B cell (primary cell): Measurements from ENCODE around the gene TUT4. TPM values are rescaled to one million over a fixed set of nuclear protein-coding genes. Genes with fewer than 3 reads are reported as not detected.

ENCODE experiments used
- ATAC-seq: fragments of 200-7000 bp; cut with Tn5 transposase; one replicate; pipeline ENCODE4 v1.10.0; 2021; ENCODE audit warnings: low read depth, mild to moderate bottlenecking, moderate number of reproducible peaks, moderate library complexity
- CTCF ChIA-PET: fragments of 350-600 bp; sonication (Branson Sonifier 250); formaldehyde crosslinking; loops from one replicate; lab custom pipeline; 2021; ENCODE audit warnings: antibody characterized with exemption, inconsistent platforms; lab: Charles Lee
- POLR2A ChIA-PET: fragments of 350-600 bp; sonication (Branson Sonifier 250); formaldehyde crosslinking; loops from one replicate; lab custom pipeline; 2021; ENCODE audit warnings: antibody characterized with exemption; lab: Charles Lee
- DNase-seq: peaks from one replicate; pipeline ENCODE4 v3.0.0; 2013
- H2AFZ ChIP-seq: 2 replicates; pipeline ENCODE4 v1.6.1; 2012; ENCODE audit warnings: mild to moderate bottlenecking, low read depth, low read length; ENCODE audit not compliant: insufficient read depth, poor library complexity, severe bottlenecking
- H3K27ac ChIP-seq, 2 donors: 1 replicate in 1 of 2; 2 replicates in 1 of 2; pipeline ENCODE4 v1.5.1; 2012 to 2013; ENCODE audit warnings: low read length in 2 of 2, mild to moderate bottlenecking in 2 of 2, moderate library complexity in 1 of 2
- H3K27me3 ChIP-seq, 4 experiments: fragments of 200-600 bp in 1 of 4; sonication (generic) in 1 of 4; replicated peaks in 1 of 4; 1 replicate in 2 of 4; 2 replicates in 2 of 4; pipeline versions ENCODE4 v1.6.1 to v1.7.0; 2013 to 2016; ENCODE audit warnings: low read length in 3 of 4, mild to moderate bottlenecking in 2 of 4, mixed read lengths in 1 of 4, moderate library complexity in 1 of 4; ENCODE audit not compliant: insufficient read depth in 4 of 4, control insufficient read depth in 3 of 4; ENCODE audit errors: control extremely low read depth in 1 of 4
- H3K36me3 ChIP-seq, 2 experiments: replicated peaks in 1 of 2; 1 replicate in 1 of 2; 2 replicates in 1 of 2; pipeline versions ENCODE4 v1.6.1 to v1.7.1; 2013; ENCODE audit warnings: low read length in 1 of 2; ENCODE audit not compliant: insufficient read depth in 2 of 2, control insufficient read depth in 1 of 2; ENCODE audit errors: control extremely low read depth in 1 of 2, extremely low read depth in 1 of 2
- H3K4me1 ChIP-seq, 2 donors: fragments of 200-600 bp in 1 of 2; sonication (generic) in 1 of 2; 1 replicate in 1 of 2; 2 replicates in 1 of 2; pipeline versions ENCODE4 v1.5.1 to v1.6.1; 2013 to 2017; ENCODE audit warnings: low read length in 2 of 2; ENCODE audit not compliant: control insufficient read depth in 2 of 2, insufficient read depth in 2 of 2
- H3K4me2 ChIP-seq: replicated peaks from 2 replicates; pipeline ENCODE3; 2012; ENCODE audit warnings: mild to moderate bottlenecking, low read depth, low read length; ENCODE audit not compliant: poor library complexity, severe bottlenecking
- H3K4me3 ChIP-seq, 5 experiments: fragments of 200-600 bp in 1 of 5; sonication (generic) in 1 of 5; 1 replicate in 3 of 5; 2 replicates in 2 of 5; pipeline versions ENCODE4 v1.5.1 to v1.7.0; 2011 to 2016; ENCODE audit warnings: low read length in 4 of 5, mild to moderate bottlenecking in 4 of 5, low read depth in 2 of 5, control low read depth in 1 of 5, moderate library complexity in 1 of 5; ENCODE audit not compliant: insufficient read depth in 1 of 5; ENCODE audit errors: control extremely low read depth in 1 of 5, extremely low read depth in 1 of 5
- H3K79me2 ChIP-seq: fragments of 200-600 bp; sonication (generic); one replicate; pipeline ENCODE4 v1.6.0; 2016; ENCODE audit warnings: low read length; ENCODE audit not compliant: control insufficient read depth, insufficient read depth
- H3K9ac ChIP-seq: fragments of 200-600 bp; sonication (generic); 2 replicates; pipeline ENCODE4 v1.6.1; 2017; ENCODE audit warnings: mild to moderate bottlenecking, low read length, moderate library complexity
- H3K9me3 ChIP-seq, 3 donors: one replicate each; pipeline versions ENCODE4 v1.6.1 to v1.7.1; 2013; ENCODE audit warnings: low read length in 2 of 3; ENCODE audit not compliant: control insufficient read depth in 2 of 3, insufficient read depth in 1 of 3; ENCODE audit errors: control extremely low read depth in 1 of 3
- H4K20me1 ChIP-seq: 2 replicates; pipeline ENCODE4 v1.6.0; 2012; ENCODE audit warnings: mild to moderate bottlenecking, low read length; ENCODE audit not compliant: insufficient read depth, control insufficient read depth, poor library complexity, severe bottlenecking
- H3K27ac Mint-ChIP-seq: one replicate; pipeline ENCODE4 v1.8.0; 2021; ENCODE audit warnings: mixed read lengths
- H3K27me3 Mint-ChIP-seq: one replicate; pipeline ENCODE4 v1.8.0; 2021; ENCODE audit warnings: mixed read lengths
- H3K4me1 Mint-ChIP-seq: one replicate; pipeline ENCODE4 v1.8.0; 2021; ENCODE audit warnings: mixed read lengths
- H3K4me3 Mint-ChIP-seq: one replicate; pipeline ENCODE4 v1.8.0; 2021; ENCODE audit warnings: mixed read lengths
- H3K9me3 Mint-ChIP-seq: one replicate; pipeline ENCODE4 v1.8.0; 2022; ENCODE audit warnings: mixed read lengths; ENCODE audit not compliant: insufficient read depth
- CTCF ChIP-seq: fragments of 200-600 bp; IDR thresholded peaks from one replicate; pipeline ENCODE4 v1.8.0; 2022; ENCODE audit warnings: antibody characterized with exemption, mild to moderate bottlenecking
- EZH2 ChIP-seq: IDR thresholded peaks from 2 replicates; pipeline ENCODE4 v1.6.1; 2012; ENCODE audit warnings: borderline replicate concordance, low read depth, mild to moderate bottlenecking, moderate library complexity, low read length; ENCODE audit not compliant: insufficient read depth, poor library complexity, severe bottlenecking
- WGBS: methylation state at CpG from one replicate; pipeline ENCODE4 v1.1.5; 2013; ENCODE audit warnings: missing lambda C conversion rate; ENCODE audit not compliant: insufficient coverage; 5-methylcytosine and 5-hydroxymethylcytosine counted together
- intact Hi-C: fragments of 100-400 bp; cut with micrococcal nuclease; formaldehyde crosslinking; loops from one replicate; pipeline ENCODE4 v1.10.0; 2022
- polyA plus RNA-seq: library from polyadenylated mRNA; depleted of rRNA; stranded (reverse); fragments of >200 nt; gene quantifications from 2 replicates; pipeline ENCODE4 v1.2.3, GENCODE V29; 2012
- total RNA-seq, 2 donors: library from RNA; stranded (reverse); fragments of 120-200 nt in 1 of 2; gene quantifications; 1 replicate in 1 of 2; 2 replicates in 1 of 2; pipeline versions ENCODE4 v1.2.3 to v1.2.4, GENCODE V29; 2013 to 2022

TUT4 gene
- total and polyA plus RNA-seq, 2 donors (not counting 1 experiment from before 2014, with no cell fraction given): 76.6 to 248 TPM

DNA sequence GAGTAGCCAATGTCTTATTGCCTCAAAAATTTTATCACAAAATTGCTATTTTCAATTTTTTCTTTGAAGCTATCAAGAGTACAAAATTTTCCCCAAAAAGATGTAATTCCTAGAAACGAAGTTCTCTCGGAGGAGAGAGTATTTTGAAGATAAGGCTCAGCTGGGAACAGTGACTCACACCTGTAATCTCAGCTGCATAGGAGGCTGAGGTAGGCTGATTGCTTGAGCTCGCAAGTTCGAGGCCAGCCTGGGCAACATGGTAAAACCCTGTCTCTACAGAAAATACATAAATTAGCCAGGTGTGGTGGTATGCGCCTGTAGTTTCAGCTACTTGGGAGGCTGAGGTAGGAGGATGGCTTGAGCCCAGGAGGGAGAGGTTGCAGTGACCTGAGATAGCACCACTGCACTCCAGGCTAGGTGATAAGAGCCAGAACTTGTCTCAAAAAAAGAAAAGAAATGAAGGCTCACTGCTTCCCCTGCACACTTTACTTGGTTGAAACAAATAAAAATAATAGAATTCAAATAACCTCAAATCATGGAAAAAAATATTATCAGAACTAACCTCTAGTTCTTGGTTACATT, 22.2 kb downstream of the TUT4 start:
- peaks cover 35 to 36% of the 10 kb centered on the region in 2 donors for H3K4me1 ChIP-seq
- peak overlapping the region; percentile 44 for H3K4me2 ChIP-seq
- peaks cover 20% of the 10 kb centered on the region for H4K20me1 ChIP-seq
- no peak overlapping the region for H2AFZ ChIP-seq
- H3K4me3 ChIP-seq: no peak overlapping the region
- no peak for ATAC-seq
- H3K27ac ChIP-seq: peak overlapping the region; percentile 50 to 66
- peaks cover 4 to 5% (median 4%) of the 10 kb centered on the region in 3 donors for H3K9me3 ChIP-seq
- POLR2A ChIA-PET: interaction anchor here (1.2 to 2.7 kb wide), 3 partner anchors 22 to 102 kb away, joined by 3 to 23 read pairs (median 3); partner anchors contain the start of gene TUT4
- peaks cover 3% of the 10 kb centered on the region for H3K9me3 Mint-ChIP-seq
- peaks cover 96% of the 10 kb centered on the region for H3K79me2 ChIP-seq
- H3K27me3 Mint-ChIP-seq: no peaks in the 10 kb centered on the region
- no peaks in the 10 kb centered on the region for H3K27me3 ChIP-seq
- TF ChIP-seq EZH2 (no peak), CTCF (no peak)
- no peak for DNase-seq
- no peak overlapping the region for H3K4me3 Mint-ChIP-seq
- peaks cover 4 to 13% of the 10 kb centered on the region in 2 experiments for H3K36me3 ChIP-seq
- peak overlapping the region; percentile 72 for H3K27ac Mint-ChIP-seq
- intact Hi-C loops: loop anchor here (2.0 to 5.0 kb wide), 2 partner anchors 18 to 107 kb away; no protein-coding TSS in a partner anchor
- 90% methylated on average over 2 of the region's 5 CpGs for WGBS
- no peak overlapping the region for H3K9ac ChIP-seq
- CTCF ChIA-PET: interaction anchor here (0.7 to 1.1 kb wide), 6 partner anchors 9 to 156 kb away, joined by 3 to 7 read pairs (median 4); no protein-coding TSS in a partner anchor
- peaks cover 46% of the 10 kb centered on the region for H3K4me1 Mint-ChIP-seq

- H3K4me2 ChIP-seq: peak overlapping the region; percentile 11
- Mint-ChIP-seq H3K27me3 (no peaks in the 10 kb centered on the region), H3K9me3 (no peaks in the 10 kb centered on the region), H3K4me1 (peaks cover 20% of the 10 kb centered on the region), H3K27ac (no peak overlapping the region), H3K4me3 (no peak overlapping the region)
- H3K4me1 ChIP-seq: peaks cover 6 to 7% of the 10 kb centered on the region in 2 donors
- no peak overlapping the region for H3K27ac ChIP-seq
- H3K4me3 ChIP-seq: no peak overlapping the region
- TF ChIP-seq EZH2: no peak
- no peak for TF ChIP-seq CTCF
- ChIA-PET CTCF (interaction anchor here (0.7 to 0.9 kb wide), 3 partner anchors 9 to 135 kb away, joined by 3 to 6 read pairs (median 3); no protein-coding TSS in a partner anchor), POLR2A (interaction anchor here (1.5 kb wide), 1 partner anchor 30 kb away, joined by 5 read pairs; the partner anchor contains the start of gene TUT4)
- DNase-seq: no peak
- intact Hi-C loops: no loop called here
- H3K27me3 ChIP-seq: no peaks in the 10 kb centered on the region
- peaks cover 24% of the 10 kb centered on the region for H4K20me1 ChIP-seq
- peaks cover 88% of the 10 kb centered on the region for H3K79me2 ChIP-seq
- ATAC-seq: no peak
- peaks cover 6 to 45% of the 10 kb centered on the region in 2 experiments for H3K36me3 ChIP-seq
- no peak overlapping the region for H3K9ac ChIP-seq
- 39% methylated on average over 3 of the region's 3 CpGs for WGBS
- H2AFZ ChIP-seq: no peak overlapping the region
- peaks cover 0 to 3% (median 0%) of the 10 kb centered on the region in 3 donors for H3K9me3 ChIP-seq
Measured at GRCh38 chr1:52523376-52523775, 29.5 kb downstream of the TUT4 start.
